Neural progenitor cell (in vitro differentiated cells): ENCODE data around the gene DNAH7. TPM values are rescaled to one million over a fixed set of nuclear protein-coding genes. Genes with fewer than 3 reads are reported as not detected.

Experiments
- DNase-seq: peaks from one replicate; pipeline ENCODE4 v3.0.0-alpha.2; 2016; ENCODE audit warnings: low spot score
- H2AFZ ChIP-seq: fragments of 200-600 bp; sonication (generic); replicated peaks from 2 replicates; pipeline ENCODE4 v1.6.1; 2016; ENCODE audit warnings: antibody characterized with exemption
- H3F3A ChIP-seq: fragments of 200-600 bp; sonication (generic); 2 replicates; pipeline ENCODE4 v1.6.1; 2016; ENCODE audit warnings: antibody characterized with exemption, low read depth
- H3K27ac ChIP-seq: fragments of 200-600 bp; sonication (generic); 2 replicates; pipeline ENCODE4 v1.5.1; 2016; ENCODE audit warnings: mild to moderate bottlenecking
- H3K27me3 ChIP-seq: fragments of 200-600 bp; sonication (generic); 2 replicates; pipeline ENCODE4 v1.6.1; 2016; ENCODE audit warnings: mild to moderate bottlenecking, moderate library complexity
- H3K36me3 ChIP-seq: fragments of 200-600 bp; sonication (generic); 2 replicates; pipeline ENCODE4 v1.5.1; 2016
- H3K4me1 ChIP-seq: fragments of 200-600 bp; sonication (generic); 2 replicates; pipeline ENCODE4 v1.6.1; 2016; ENCODE audit warnings: mixed run types
- H3K4me2 ChIP-seq: fragments of 200-600 bp; sonication (generic); 2 replicates; pipeline ENCODE4 v1.6.1; 2016
- H3K4me3 ChIP-seq: fragments of 200-600 bp; sonication (generic); 2 replicates; pipeline ENCODE4 v1.5.1; 2016
- H3K79me2 ChIP-seq: fragments of 200-600 bp; sonication (generic); 2 replicates; pipeline ENCODE4 v1.6.1; 2016; ENCODE audit warnings: low read depth
- H3K9ac ChIP-seq: fragments of 200-600 bp; sonication (generic); 2 replicates; pipeline ENCODE4 v1.6.1; 2016
- H3K9me3 ChIP-seq: fragments of 200-600 bp; sonication (generic); 2 replicates; pipeline ENCODE4 v1.5.1; 2016; ENCODE audit warnings: low read depth
- H4K20me1 ChIP-seq: fragments of 200-600 bp; sonication (generic); 2 replicates; pipeline ENCODE4 v1.6.1; 2016; ENCODE audit warnings: low read depth
- H3K27ac Mint-ChIP-seq: 3 replicates; pipeline ENCODE4 v1.8.0; 2021; ENCODE audit warnings: mixed read lengths
- H3K27me3 Mint-ChIP-seq: 2 replicates; pipeline ENCODE4 v1.8.0; 2022; ENCODE audit warnings: low read depth, mild to moderate bottlenecking, inconsistent platforms, moderate library complexity, mixed read lengths; ENCODE audit not compliant: insufficient read depth
- H3K36me3 Mint-ChIP-seq: 3 replicates; pipeline ENCODE4 v1.8.0; 2021; ENCODE audit warnings: mixed read lengths
- H3K4me1 Mint-ChIP-seq: 3 replicates; pipeline ENCODE4 v1.8.0; 2021; ENCODE audit warnings: mixed read lengths
- H3K4me3 Mint-ChIP-seq: 3 replicates; pipeline ENCODE4 v1.8.0; 2021; ENCODE audit warnings: mild to moderate bottlenecking, moderate library complexity, mixed read lengths
- H3K9me3 Mint-ChIP-seq: 3 replicates; pipeline ENCODE4 v1.8.0; 2020; ENCODE audit warnings: mixed read lengths
- CTCF ChIP-seq: fragments of 200-600 bp; sonication (generic); IDR thresholded peaks from 2 replicates; pipeline ENCODE4 v1.5.1; 2017; ENCODE audit warnings: antibody characterized with exemption, mild to moderate bottlenecking
- EZH2 ChIP-seq: fragments of 200-600 bp; sonication (generic); IDR thresholded peaks from 2 replicates; pipeline ENCODE4 v1.6.1; 2017; ENCODE audit warnings: antibody characterized with exemption, mild to moderate bottlenecking, moderate library complexity
- EZH2phosphoT487 ChIP-seq: fragments of 200-600 bp; sonication (generic); IDR thresholded peaks from 2 replicates; pipeline ENCODE4 v1.6.1; 2017; ENCODE audit warnings: antibody characterized with exemption
- total RNA-seq: library from RNA; depleted of rRNA; stranded (reverse); fragments of >200 nt; gene quantifications from 2 replicates; pipeline ENCODE4 v1.2.3, GENCODE V29; 2015; ENCODE audit warnings: low replicate concordance

Gene DNAH7
- total RNA-seq, 1 donor from 2014 or later: 0.49 TPM

- H3K9me3 ChIP-seq: peaks cover 24% of the 10 kb centered on the region
- H3K79me2 ChIP-seq: peaks cover 99% of the 10 kb centered on the region
- no peaks in the 10 kb centered on the region for H3K27me3 ChIP-seq
- peaks cover 22% of the 10 kb centered on the region for H3K36me3 ChIP-seq
- H3K4me1 ChIP-seq: no peaks in the 10 kb centered on the region
- no peak overlapping the region for H3K4me3 ChIP-seq
- no peak for DNase-seq
- no peak overlapping the region for H3K9ac ChIP-seq
- H3K4me2 ChIP-seq: no peak overlapping the region
- Mint-ChIP-seq H3K9me3 (peaks cover 67% of the 10 kb centered on the region), H3K27ac (no peak overlapping the region), H3K27me3 (no peaks in the 10 kb centered on the region), H3K4me1 (no peaks in the 10 kb centered on the region), H3K36me3 (peaks cover 57% of the 10 kb centered on the region), H3K4me3 (no peak overlapping the region)
- H2AFZ ChIP-seq: no peak overlapping the region
- no peaks in the 10 kb centered on the region for H4K20me1 ChIP-seq
- no peak overlapping the region for H3K27ac ChIP-seq
- TF ChIP-seq EZH2 (no peak), EZH2phosphoT487 (no peak), CTCF (no peak)
- H3F3A ChIP-seq: no peaks in the 10 kb centered on the region
Observed at GRCh38 chr2:195697681-195698220, 370.9 kb downstream of the DNAH7 start.

- Histone ChIP-seq H3K4me2 (no peak overlapping the region), H3K4me3 (no peak overlapping the region), H3K4me1 (no peaks in the 10 kb centered on the region), H2AFZ (no peak overlapping the region), H3K9me3 (peaks cover 37% of the 10 kb centered on the region), H3K9ac (no peak overlapping the region), H3K79me2 (peaks cover 99% of the 10 kb centered on the region), H4K20me1 (no peaks in the 10 kb centered on the region), H3K27ac (no peak overlapping the region), H3K27me3 (no peaks in the 10 kb centered on the region), H3K36me3 (peaks cover 39% of the 10 kb centered on the region), H3F3A (no peaks in the 10 kb centered on the region)
- Mint-ChIP-seq H3K4me3 (no peak overlapping the region), H3K27ac (no peak overlapping the region), H3K4me1 (no peaks in the 10 kb centered on the region), H3K27me3 (no peaks in the 10 kb centered on the region), H3K36me3 (peaks cover 65% of the 10 kb centered on the region), H3K9me3 (peaks cover 77% of the 10 kb centered on the region)
- DNase-seq: no peak
- TF ChIP-seq CTCF (no peak), EZH2 (no peak), EZH2phosphoT487 (no peak)
Observed at GRCh38 chr2:195696012-195696411, 372.6 kb downstream of the DNAH7 start.

- Histone ChIP-seq H4K20me1 (no peaks in the 10 kb centered on the region), H3K27ac (no peak overlapping the region), H3F3A (no peaks in the 10 kb centered on the region), H3K4me1 (no peaks in the 10 kb centered on the region), H3K36me3 (peaks cover 41% of the 10 kb centered on the region), H3K27me3 (no peaks in the 10 kb centered on the region), H3K79me2 (peaks cover 100% of the 10 kb centered on the region), H3K4me3 (no peak overlapping the region), H3K4me2 (no peak overlapping the region), H3K9me3 (peaks cover 38% of the 10 kb centered on the region), H2AFZ (no peak overlapping the region), H3K9ac (no peak overlapping the region)
- H3K9me3 Mint-ChIP-seq: peaks cover 79% of the 10 kb centered on the region
- no peak for TF ChIP-seq CTCF
- TF ChIP-seq EZH2: no peak
- TF ChIP-seq EZH2phosphoT487: no peak
- DNase-seq: no peak
- no peaks in the 10 kb centered on the region for H3K4me1 Mint-ChIP-seq
- H3K27ac Mint-ChIP-seq: no peak overlapping the region
- no peak overlapping the region for H3K4me3 Mint-ChIP-seq
- no peaks in the 10 kb centered on the region for H3K27me3 Mint-ChIP-seq
- peaks cover 67% of the 10 kb centered on the region for H3K36me3 Mint-ChIP-seq
Observed at GRCh38 chr2:195695002-195695631, 373.5 kb downstream of the DNAH7 start.
